HepG2 (cell line): ENCODE data around the gene RIC3. TPM values are rescaled to one million over a fixed set of nuclear protein-coding genes. Genes with fewer than 3 reads are reported as not detected.

Experiments
- ATAC-seq: fragments of 200-7000 bp; cut with Tn5 transposase; 3 replicates; pipeline ENCODE4 v1.9.1; 2020; ENCODE audit warnings: mild to moderate bottlenecking, moderate library complexity
- BruUV-seq: library from RNA; stranded (reverse); fragments of 400-500 nt; replicated peaks from 2 replicates; lab custom pipeline; 2021; lab: Mats Ljungman, UMichigan
- CTCF ChIA-PET: fragments of 300-600 bp; formaldehyde crosslinking; extraction: SDS; loops from one replicate; lab custom pipeline; 2021; ENCODE audit warnings: low total read pairs, inconsistent platforms, low intra/inter-chr PET ratio; lab: Yijun Ruan, JAX
- POLR2A ChIA-PET: fragments of 350-600 bp; sonication (Branson Sonifier 250); formaldehyde crosslinking; loops from one replicate; lab custom pipeline; 2020; ENCODE audit warnings: antibody characterized with exemption, inconsistent platforms; lab: Yijun Ruan, JAX
- DNase-seq: peaks from one replicate; pipeline ENCODE4 v3.0.0-alpha.2; 2015; ENCODE audit warnings: low spot score
- FAIRE-seq: peaks from 3 replicates; lab custom pipeline; 2011; peaks lifted over from hg19 to GRCh38; lab: Jason Lieb, UNC
- H2AFZ ChIP-seq: one replicate; pipeline ENCODE4 v1.6.1; 2011; ENCODE audit warnings: low read length, inconsistent platforms
- H3K27ac ChIP-seq: fragments of 300-600 bp; 3 replicates; pipeline ENCODE4 v1.8.0; 2011; ENCODE audit warnings: mixed run types, mild to moderate bottlenecking, mixed read lengths, low read length, inconsistent platforms; ENCODE audit not compliant: insufficient read depth; ENCODE audit errors: extremely low read length
- H3K27me3 ChIP-seq, 2 experiments: fragments of 200-600 bp in 1 of 2; 2 replicates in 1 of 2; 3 replicates in 1 of 2; pipeline versions ENCODE4 v1.6.0 to v1.8.0; 2011; ENCODE audit warnings: low read length in 2 of 2, mild to moderate bottlenecking in 2 of 2, moderate library complexity in 2 of 2, inconsistent platforms in 1 of 2; ENCODE audit not compliant: insufficient read depth in 2 of 2, control insufficient read depth in 1 of 2
- H3K36me3 ChIP-seq, 2 experiments: fragments of 200-600 bp in 1 of 2; replicated peaks in 1 of 2; 2 replicates in 1 of 2; 3 replicates in 1 of 2; pipeline versions ENCODE4 v1.5.1 to v1.8.0; 2011; ENCODE audit warnings: low read length in 2 of 2, inconsistent platforms in 1 of 2; ENCODE audit not compliant: insufficient read depth in 2 of 2, control insufficient read depth in 1 of 2
- H3K4me1 ChIP-seq: 2 replicates; pipeline ENCODE4 v1.5.1; 2012; ENCODE audit warnings: low read length, inconsistent platforms; ENCODE audit not compliant: insufficient read depth
- H3K4me2 ChIP-seq: 2 replicates; pipeline ENCODE4 v1.6.0; 2011; ENCODE audit warnings: low read depth, low read length, inconsistent platforms
- H3K4me3 ChIP-seq, 3 experiments: fragments of 200-600 bp in 1 of 3; sonication (generic), shearing (Covaris generic) in 1 of 3; replicated peaks in 1 of 3; 2 replicates each; pipeline ENCODE4 v1.5.1; 2011 to 2016; ENCODE audit warnings: low read length in 3 of 3, inconsistent platforms in 2 of 3, low read depth in 2 of 3, mild to moderate bottlenecking in 2 of 3, control low read depth in 1 of 3, mixed read lengths in 1 of 3; ENCODE audit not compliant: insufficient read depth in 1 of 3
- H3K79me2 ChIP-seq: one replicate; pipeline ENCODE4 v1.6.1; 2011; ENCODE audit warnings: low read length, inconsistent platforms; ENCODE audit not compliant: insufficient read depth
- H3K9ac ChIP-seq: 2 replicates; pipeline ENCODE4 v1.6.0; 2011; ENCODE audit warnings: mild to moderate bottlenecking, low read depth, low read length, inconsistent platforms; ENCODE audit not compliant: insufficient read depth
- H3K9me3 ChIP-seq: 2 replicates; pipeline ENCODE4 v1.5.1; 2012; ENCODE audit warnings: mild to moderate bottlenecking, low read length
- H4K20me1 ChIP-seq: 2 replicates; pipeline ENCODE4 v1.6.0; 2011; ENCODE audit warnings: inconsistent platforms, mild to moderate bottlenecking, low read length, moderate library complexity; ENCODE audit not compliant: insufficient read depth
- AHR ChIP-seq: IDR thresholded peaks from 2 replicates; pipeline ENCODE4 v1.6.1; 2018; ENCODE audit warnings: missing genetic modification reagents, missing compliant biosample characterization
- EEA1 ChIP-seq: sonication (generic); formaldehyde crosslinking; IDR thresholded peaks from 2 replicates; pipeline ENCODE4 v1.5.1; 2020; ENCODE audit warnings: mild to moderate bottlenecking, missing genetic modification reagents, borderline replicate concordance
- HDAC2 ChIP-seq: sonication (generic); formaldehyde crosslinking; IDR thresholded peaks from 2 replicates; pipeline ENCODE4 v1.4.0; 2020; ENCODE audit warnings: missing genetic modification reagents
- MAFF ChIP-seq: IDR thresholded peaks from 2 replicates; pipeline ENCODE4 v1.6.1; 2011; ENCODE audit warnings: low read depth, low read length, improper control_type of control experiment
- NFKBIZ ChIP-seq: IDR thresholded peaks from 2 replicates; pipeline ENCODE4 v1.6.1; 2018; ENCODE audit warnings: missing genetic modification reagents, missing compliant biosample characterization
- NFYC ChIP-seq: IDR thresholded peaks from 2 replicates; pipeline ENCODE4 v1.6.1; 2016; ENCODE audit warnings: missing genetic modification reagents, missing compliant biosample characterization
- PHF20 ChIP-seq: sonication (generic); formaldehyde crosslinking; IDR thresholded peaks from 2 replicates; pipeline ENCODE4 v1.5.0; 2020; ENCODE audit warnings: mild to moderate bottlenecking, missing genetic modification reagents
- RBM22 ChIP-seq: fragments of 200-400 bp; formaldehyde crosslinking; optimal IDR thresholded peaks from 2 replicates; pipeline ENCODE3; 2017; ENCODE audit warnings: mild to moderate bottlenecking, low read length, moderate library complexity
- TCF7 ChIP-seq: sonication (generic); IDR thresholded peaks from 2 replicates; pipeline ENCODE4 v1.6.1; 2016; ENCODE audit warnings: antibody characterized with exemption, low read depth
- ZNF329 ChIP-seq: sonication (generic); formaldehyde crosslinking; IDR thresholded peaks from 2 replicates; pipeline ENCODE4 v1.9.0; 2021; ENCODE audit warnings: low read depth, mild to moderate bottlenecking, missing genetic modification reagents
- ZNF337 ChIP-seq: sonication (generic); formaldehyde crosslinking; IDR thresholded peaks from 2 replicates; pipeline ENCODE4 v1.5.1; 2020; ENCODE audit warnings: missing genetic modification reagents, low read depth, mild to moderate bottlenecking, borderline replicate concordance
- ZNF589 ChIP-seq: sonication (generic); formaldehyde crosslinking; conservative IDR thresholded peaks from 2 replicates; pipeline ENCODE4 v1.8.0; 2022; ENCODE audit warnings: mild to moderate bottlenecking, moderate library complexity, missing genetic modification reagents
- ZSCAN12 ChIP-seq: sonication (generic); formaldehyde crosslinking; IDR thresholded peaks from 2 replicates; pipeline ENCODE4 v1.9.0; 2021; ENCODE audit warnings: mild to moderate bottlenecking, missing genetic modification reagents
- WGBS: methylation state at CpG from one replicate; pipeline ENCODE4 v1.1.6; 2017; ENCODE audit warnings: low lambda C conversion rate; 5-methylcytosine and 5-hydroxymethylcytosine counted together
- in situ Hi-C: cut with HindIII; loops from 2 replicates; pipeline ENCODE4 v1.10.0; 2017; ENCODE audit warnings: low pct_unique_long_range_greater_than_20kb; ENCODE audit not compliant: extremely low pct_ligation_motif_present
- intact Hi-C: fragments of 100-400 bp; cut with micrococcal nuclease; formaldehyde crosslinking; loops from one replicate; pipeline ENCODE4 v1.10.0; 2022; ENCODE audit not compliant: unreplicated experiment
- polyA plus RNA-seq, 8 experiments: library from polyadenylated mRNA; depleted of rRNA in 3 of 8; stranded (reverse) in 7 of 8; unstranded in 1 of 8; fragments of >200 nt; fragmentation: Illumina TruSeq in 4 of 8; extraction: Trizol in 4 of 8; gene quantifications; 2 replicates each; pipeline versions ENCODE4 v1.2.1 to v1.2.3, GENCODE V29; 2011 to 2016; ENCODE audit warnings: low read depth in 4 of 8, missing spikeins in 1 of 8, mixed read lengths in 1 of 8; ENCODE audit not compliant: insufficient read depth in 1 of 8
- total RNA-seq, 5 experiments: library from RNA; depleted of rRNA; stranded (reverse); fragments of >200 nt; fragmentation: Illumina TruSeq; extraction: Trizol; gene quantifications; 2 replicates each; pipeline ENCODE4 v1.2.3, GENCODE V29; 2016; ENCODE audit warnings: low read depth in 1 of 5
- TF ChIP-seq, protein P1 (sequence below): sonication (generic); formaldehyde crosslinking; IDR thresholded peaks from 2 replicates; pipeline ENCODE4 v1.8.0; 2022; ENCODE audit warnings: mild to moderate bottlenecking, missing genetic modification reagents, borderline replicate concordance
- TF ChIP-seq, protein P2 (sequence below): sonication (generic); formaldehyde crosslinking; IDR thresholded peaks from 2 replicates; pipeline ENCODE4 v1.9.0; 2021; ENCODE audit warnings: mild to moderate bottlenecking, missing genetic modification reagents
- TF ChIP-seq, protein P3 (sequence below): sonication (generic); formaldehyde crosslinking; IDR thresholded peaks from 2 replicates; pipeline ENCODE4 v1.8.0; 2023; ENCODE audit warnings: mild to moderate bottlenecking, missing genetic modification reagents

The RIC3 gene
- total and polyA plus RNA-seq, 2 of the 13 experiments (the other 11 are each of a cell fraction or from before 2014, with no cell fraction given) = not detected

DNA sequence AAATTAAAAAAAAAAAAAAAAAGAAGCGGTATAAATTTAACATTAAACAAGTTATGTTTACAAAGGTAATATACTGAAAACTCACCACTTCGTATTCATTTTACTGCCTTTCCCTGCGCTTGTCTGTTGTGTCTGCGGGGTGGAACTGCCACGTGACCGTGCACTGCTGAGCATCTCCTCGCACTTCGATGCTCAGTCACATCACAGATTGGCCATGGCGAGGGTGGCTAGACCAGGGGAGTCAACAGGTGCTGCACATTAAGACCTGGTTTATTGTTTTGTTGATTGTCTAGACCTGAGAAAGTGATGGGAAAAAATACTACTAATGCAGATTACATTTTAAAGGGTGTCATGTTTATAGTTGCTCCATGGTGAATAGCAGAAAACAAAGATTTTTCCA, 110.6 kb downstream of the RIC3 start:
- H3K36me3 ChIP-seq = no peaks in the 10 kb centered on the region
- peaks cover 2 to 32% of the 10 kb centered on the region in 2 experiments; a peak in 3 of 5 replicates for H3K27me3 ChIP-seq
- 83% methylated on average over 9 of the region's 9 CpGs for WGBS
- TF ChIP-seq ZNF589 (CRISPR knock-in tag) (no peak), RBM22 (no peak), ZNF337 (CRISPR knock-in tag) (no peak), TCF7 (no peak), PHF20 (no peak), ZSCAN12 (CRISPR knock-in tag) (no peak), ZNF329 (CRISPR knock-in tag) (no peak), MAFF (no peak), HDAC2 (CRISPR knock-in tag) (no peak), NFKBIZ (CRISPR knock-in tag) (no peak), NFYC (CRISPR knock-in tag) (no peak), AHR (CRISPR knock-in tag) (no peak), EEA1 (CRISPR knock-in tag) (no peak)
- TF ChIP-seq, protein P1, sequence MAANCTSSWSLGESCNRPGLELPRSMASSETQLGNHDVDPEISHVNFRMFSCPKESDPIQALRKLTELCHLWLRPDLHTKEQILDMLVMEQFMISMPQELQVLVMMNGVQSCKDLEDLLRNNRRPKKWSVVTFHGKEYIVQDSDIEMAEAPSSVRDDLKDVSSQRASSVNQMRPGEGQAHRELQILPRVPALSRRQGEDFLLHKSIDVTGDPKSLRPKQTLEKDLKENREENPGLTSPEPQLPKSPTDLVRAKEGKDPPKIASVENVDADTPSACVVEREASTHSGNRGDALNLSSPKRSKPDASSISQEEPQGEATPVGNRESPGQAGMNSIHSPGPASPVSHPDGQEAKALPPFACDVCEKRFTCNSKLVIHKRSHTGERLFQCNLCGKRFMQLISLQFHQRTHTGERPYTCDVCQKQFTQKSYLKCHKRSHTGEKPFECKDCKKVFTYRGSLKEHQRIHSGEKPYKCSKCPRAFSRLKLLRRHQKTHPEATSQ (CRISPR knock-in tag) = no peak
- TF ChIP-seq, protein P2, sequence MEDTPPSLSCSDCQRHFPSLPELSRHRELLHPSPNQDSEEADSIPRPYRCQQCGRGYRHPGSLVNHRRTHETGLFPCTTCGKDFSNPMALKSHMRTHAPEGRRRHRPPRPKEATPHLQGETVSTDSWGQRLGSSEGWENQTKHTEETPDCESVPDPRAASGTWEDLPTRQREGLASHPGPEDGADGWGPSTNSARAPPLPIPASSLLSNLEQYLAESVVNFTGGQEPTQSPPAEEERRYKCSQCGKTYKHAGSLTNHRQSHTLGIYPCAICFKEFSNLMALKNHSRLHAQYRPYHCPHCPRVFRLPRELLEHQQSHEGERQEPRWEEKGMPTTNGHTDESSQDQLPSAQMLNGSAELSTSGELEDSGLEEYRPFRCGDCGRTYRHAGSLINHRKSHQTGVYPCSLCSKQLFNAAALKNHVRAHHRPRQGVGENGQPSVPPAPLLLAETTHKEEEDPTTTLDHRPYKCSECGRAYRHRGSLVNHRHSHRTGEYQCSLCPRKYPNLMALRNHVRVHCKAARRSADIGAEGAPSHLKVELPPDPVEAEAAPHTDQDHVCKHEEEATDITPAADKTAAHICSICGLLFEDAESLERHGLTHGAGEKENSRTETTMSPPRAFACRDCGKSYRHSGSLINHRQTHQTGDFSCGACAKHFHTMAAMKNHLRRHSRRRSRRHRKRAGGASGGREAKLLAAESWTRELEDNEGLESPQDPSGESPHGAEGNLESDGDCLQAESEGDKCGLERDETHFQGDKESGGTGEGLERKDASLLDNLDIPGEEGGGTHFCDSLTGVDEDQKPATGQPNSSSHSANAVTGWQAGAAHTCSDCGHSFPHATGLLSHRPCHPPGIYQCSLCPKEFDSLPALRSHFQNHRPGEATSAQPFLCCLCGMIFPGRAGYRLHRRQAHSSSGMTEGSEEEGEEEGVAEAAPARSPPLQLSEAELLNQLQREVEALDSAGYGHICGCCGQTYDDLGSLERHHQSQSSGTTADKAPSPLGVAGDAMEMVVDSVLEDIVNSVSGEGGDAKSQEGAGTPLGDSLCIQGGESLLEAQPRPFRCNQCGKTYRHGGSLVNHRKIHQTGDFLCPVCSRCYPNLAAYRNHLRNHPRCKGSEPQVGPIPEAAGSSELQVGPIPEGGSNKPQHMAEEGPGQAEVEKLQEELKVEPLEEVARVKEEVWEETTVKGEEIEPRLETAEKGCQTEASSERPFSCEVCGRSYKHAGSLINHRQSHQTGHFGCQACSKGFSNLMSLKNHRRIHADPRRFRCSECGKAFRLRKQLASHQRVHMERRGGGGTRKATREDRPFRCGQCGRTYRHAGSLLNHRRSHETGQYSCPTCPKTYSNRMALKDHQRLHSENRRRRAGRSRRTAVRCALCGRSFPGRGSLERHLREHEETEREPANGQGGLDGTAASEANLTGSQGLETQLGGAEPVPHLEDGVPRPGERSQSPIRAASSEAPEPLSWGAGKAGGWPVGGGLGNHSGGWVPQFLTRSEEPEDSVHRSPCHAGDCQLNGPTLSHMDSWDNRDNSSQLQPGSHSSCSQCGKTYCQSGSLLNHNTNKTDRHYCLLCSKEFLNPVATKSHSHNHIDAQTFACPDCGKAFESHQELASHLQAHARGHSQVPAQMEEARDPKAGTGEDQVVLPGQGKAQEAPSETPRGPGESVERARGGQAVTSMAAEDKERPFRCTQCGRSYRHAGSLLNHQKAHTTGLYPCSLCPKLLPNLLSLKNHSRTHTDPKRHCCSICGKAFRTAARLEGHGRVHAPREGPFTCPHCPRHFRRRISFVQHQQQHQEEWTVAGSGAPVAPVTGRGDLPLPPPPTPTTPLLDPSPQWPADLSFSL (CRISPR knock-in tag) = no peak
- TF ChIP-seq, protein P3, sequence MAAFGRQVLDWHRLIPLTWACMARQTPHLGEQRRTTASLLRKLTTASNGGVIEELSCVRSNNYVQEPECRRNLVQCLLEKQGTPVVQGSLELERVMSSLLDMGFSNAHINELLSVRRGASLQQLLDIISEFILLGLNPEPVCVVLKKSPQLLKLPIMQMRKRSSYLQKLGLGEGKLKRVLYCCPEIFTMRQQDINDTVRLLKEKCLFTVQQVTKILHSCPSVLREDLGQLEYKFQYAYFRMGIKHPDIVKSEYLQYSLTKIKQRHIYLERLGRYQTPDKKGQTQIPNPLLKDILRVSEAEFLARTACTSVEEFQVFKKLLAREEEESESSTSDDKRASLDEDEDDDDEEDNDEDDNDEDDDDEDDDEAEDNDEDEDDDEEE (CRISPR knock-in tag) = no peak
- H3K4me2 ChIP-seq = no peak overlapping the region
- no peaks in the 10 kb centered on the region for H3K4me1 ChIP-seq
- ChIA-PET POLR2A (no interaction called here), CTCF (no interaction called here)
- H3K27ac ChIP-seq = no peak overlapping the region
- FAIRE-seq = no peak
- H3K9me3 ChIP-seq = no peaks in the 10 kb centered on the region
- no peaks in the 10 kb centered on the region for H4K20me1 ChIP-seq
- intact Hi-C loops (no loop called here), in situ Hi-C loops (no loop called here)
- no TSS peak for BruUV-seq
- no peaks in the 10 kb centered on the region for H3K79me2 ChIP-seq
- H3K9ac ChIP-seq = no peak overlapping the region
- no peak for DNase-seq
- H3K4me3 ChIP-seq = no peak overlapping the region
- H2AFZ ChIP-seq = no peak overlapping the region
- no peak for ATAC-seq
